ENCODE data around the gene MAPRE2.
A peak's percentile ranks its signal among the peaks of the same experiment; 100 is the strongest.

The MAPRE2 gene

GRCh38 chr18:35185771-35186170 is 144.6 kb downstream of the MAPRE2 start:
- no peak overlapping the region for H2BK120ac ChIP-seq (ENCODE audit: low read depth, low read length)
- no peak overlapping the region for H3K4ac ChIP-seq (ENCODE audit: low read length)
- H3K9me3 ChIP-seq (replicated peaks in 1 of 2; ENCODE audit: control insufficient read depth in 2 of 2, insufficient read depth in 1 of 2, low read depth in 1 of 2, low read length in 2 of 2), result no peaks in the 10 kb centered on the region
- H3K27me3 ChIP-seq (ENCODE audit: control insufficient read depth in 3 of 3, insufficient read depth in 3 of 3, low read depth in 1 of 3, low read length in 3 of 3), result no peaks in the 10 kb centered on the region
- no peak overlapping the region for H2AK5ac ChIP-seq (ENCODE audit: low read depth, low read length)
- WGBS, 2 donors (ENCODE audit: extremely low coverage in 2 of 2, insufficient read length in 2 of 2, insufficient replicate concordance in 1 of 2), result no CpG with 5 or more reads among the region's 2 CpGs
- no peak overlapping the region for H2BK5ac ChIP-seq (ENCODE audit: low read length)
- DNase-seq (ENCODE audit: low spot score), result no peak
- no peak overlapping the region for H3K4me3 ChIP-seq (ENCODE audit: low read length in 2 of 2)
- no peak overlapping the region for H3K23ac ChIP-seq (ENCODE audit: low read depth, low read length, poor library complexity)
- H2AFZ ChIP-seq (ENCODE audit: low read length), result no peak overlapping the region
- H3K14ac ChIP-seq (ENCODE audit: low read length), result no peak overlapping the region
- peaks cover 0 to 3% of the 10 kb centered on the region in 2 donors for H3K4me1 ChIP-seq (ENCODE audit: control insufficient read depth in 2 of 2, insufficient read depth in 1 of 2, low read depth in 1 of 2, low read length in 2 of 2)
- no peak overlapping the region for H3K9ac ChIP-seq (ENCODE audit: low read depth, low read length, poor library complexity)
- H3K4me2 ChIP-seq (ENCODE audit: insufficient read depth, low read length, poor library complexity, severe bottlenecking), result no peak overlapping the region
- no peak overlapping the region for H3K18ac ChIP-seq (ENCODE audit: low read length)
- no peaks in the 10 kb centered on the region for H3K36me3 ChIP-seq (replicated peaks in 1 of 2; ENCODE audit: control insufficient read depth in 2 of 2, insufficient read depth in 2 of 2, low read length in 2 of 2)
- no peak overlapping the region for H2BK15ac ChIP-seq (ENCODE audit: low read length)
- no peak overlapping the region for H3K27ac ChIP-seq (replicated peaks; ENCODE audit: low read length)
- no peaks in the 10 kb centered on the region for H3K79me1 ChIP-seq (ENCODE audit: low read depth, low read length)
- no peak overlapping the region for H4K8ac ChIP-seq (ENCODE audit: low read depth, low read length)
- H2BK12ac ChIP-seq (ENCODE audit: low read length), result no peak overlapping the region
- H4K91ac ChIP-seq (ENCODE audit: low read depth, low read length, poor library complexity), result no peak overlapping the region

GRCh38 chr18:35186291-35187034 is 145.2 kb downstream of the MAPRE2 start:
- Histone ChIP-seq H3K4me2 (ENCODE audit: insufficient read depth, low read length, poor library complexity, severe bottlenecking) (no peak overlapping the region), H3K9me3 (replicated peaks in 1 of 2; ENCODE audit: control insufficient read depth in 2 of 2, insufficient read depth in 1 of 2, low read depth in 1 of 2, low read length in 2 of 2) (no peaks in the 10 kb centered on the region), H3K9ac (ENCODE audit: low read depth, low read length, poor library complexity) (no peak overlapping the region), H4K91ac (ENCODE audit: low read depth, low read length, poor library complexity) (no peak overlapping the region), H3K18ac (ENCODE audit: low read length) (no peak overlapping the region), H3K36me3 (replicated peaks in 1 of 2; ENCODE audit: control insufficient read depth in 2 of 2, insufficient read depth in 2 of 2, low read length in 2 of 2) (no peaks in the 10 kb centered on the region), H2BK120ac (ENCODE audit: low read depth, low read length) (no peak overlapping the region), H3K4ac (ENCODE audit: low read length) (no peak overlapping the region), H2AK5ac (ENCODE audit: low read depth, low read length) (no peak overlapping the region), H3K4me3 (ENCODE audit: low read length in 2 of 2) (no peak overlapping the region), H2AFZ (ENCODE audit: low read length) (no peak overlapping the region), H3K79me1 (ENCODE audit: low read depth, low read length) (no peaks in the 10 kb centered on the region), H3K23ac (ENCODE audit: low read depth, low read length, poor library complexity) (no peak overlapping the region), H2BK15ac (ENCODE audit: low read length) (no peak overlapping the region), H2BK12ac (ENCODE audit: low read length) (no peak overlapping the region), H3K14ac (ENCODE audit: low read length) (no peak overlapping the region), H3K4me1 (ENCODE audit: control insufficient read depth in 2 of 2, insufficient read depth in 1 of 2, low read depth in 1 of 2, low read length in 2 of 2) (peaks cover 0 to 4% of the 10 kb centered on the region in 2 donors), H2BK5ac (ENCODE audit: low read length) (no peak overlapping the region), H3K27me3 (ENCODE audit: control insufficient read depth in 3 of 3, insufficient read depth in 3 of 3, low read depth in 1 of 3, low read length in 3 of 3) (no peaks in the 10 kb centered on the region), H4K8ac (ENCODE audit: low read depth, low read length) (no peak overlapping the region), H3K27ac (replicated peaks; ENCODE audit: low read length) (no peak overlapping the region)
- no peak for DNase-seq (ENCODE audit: low spot score)
- no CpG with 5 or more reads among the region's 6 CpGs for WGBS, 2 donors (ENCODE audit: extremely low coverage in 2 of 2, insufficient read length in 2 of 2, insufficient replicate concordance in 1 of 2)

GRCh38 chr18:35189510-35189909 is 148.3 kb downstream of the MAPRE2 start:
- H3K9me3 ChIP-seq (replicated peaks in 1 of 2; ENCODE audit: control insufficient read depth in 2 of 2, insufficient read depth in 1 of 2, low read depth in 1 of 2, low read length in 2 of 2), result no peaks in the 10 kb centered on the region
- H3K4ac ChIP-seq (ENCODE audit: low read length), result no peak overlapping the region
- no peak overlapping the region for H3K4me2 ChIP-seq (ENCODE audit: insufficient read depth, low read length, poor library complexity, severe bottlenecking)
- no peak overlapping the region for H3K4me3 ChIP-seq (ENCODE audit: low read length in 2 of 2)
- H4K8ac ChIP-seq (ENCODE audit: low read depth, low read length), result no peak overlapping the region
- H3K27ac ChIP-seq (replicated peaks; ENCODE audit: low read length), result no peak overlapping the region
- H2BK12ac ChIP-seq (ENCODE audit: low read length), result no peak overlapping the region
- no peak overlapping the region for H2BK120ac ChIP-seq (ENCODE audit: low read depth, low read length)
- peak overlapping the region; percentile 43 for H2AFZ ChIP-seq (ENCODE audit: low read length)
- no peak for DNase-seq (ENCODE audit: low spot score)
- H3K14ac ChIP-seq (ENCODE audit: low read length), result no peak overlapping the region
- H3K23ac ChIP-seq (ENCODE audit: low read depth, low read length, poor library complexity), result no peak overlapping the region
- no peak overlapping the region for H2BK5ac ChIP-seq (ENCODE audit: low read length)
- WGBS, 2 donors (ENCODE audit: extremely low coverage in 2 of 2, insufficient read length in 2 of 2, insufficient replicate concordance in 1 of 2), result no CpG with 5 or more reads among the region's 1 CpG
- no peaks in the 10 kb centered on the region for H3K27me3 ChIP-seq (ENCODE audit: control insufficient read depth in 3 of 3, insufficient read depth in 3 of 3, low read depth in 1 of 3, low read length in 3 of 3)
- H3K79me1 ChIP-seq (ENCODE audit: low read depth, low read length), result no peaks in the 10 kb centered on the region
- no peak overlapping the region for H4K91ac ChIP-seq (ENCODE audit: low read depth, low read length, poor library complexity)
- H2AK5ac ChIP-seq (ENCODE audit: low read depth, low read length), result no peak overlapping the region
- H3K18ac ChIP-seq (ENCODE audit: low read length), result no peak overlapping the region
- no peaks in the 10 kb centered on the region for H3K36me3 ChIP-seq (replicated peaks in 1 of 2; ENCODE audit: control insufficient read depth in 2 of 2, insufficient read depth in 2 of 2, low read length in 2 of 2)
- no peak overlapping the region for H3K9ac ChIP-seq (ENCODE audit: low read depth, low read length, poor library complexity)
- H2BK15ac ChIP-seq (ENCODE audit: low read length), result no peak overlapping the region
- H3K4me1 ChIP-seq (ENCODE audit: control insufficient read depth in 2 of 2, insufficient read depth in 1 of 2, low read depth in 1 of 2, low read length in 2 of 2), result peaks cover 2 to 6% of the 10 kb centered on the region in 2 donors

- Histone ChIP-seq H3K4me3 (ENCODE audit: low read length in 2 of 2) (no peak overlapping the region), H3K23ac (ENCODE audit: low read depth, low read length, poor library complexity) (no peak overlapping the region), H2BK120ac (ENCODE audit: low read depth, low read length) (no peak overlapping the region), H3K4me1 (ENCODE audit: control insufficient read depth in 2 of 2, insufficient read depth in 1 of 2, low read depth in 1 of 2, low read length in 2 of 2) (peaks cover 2 to 6% of the 10 kb centered on the region in 2 donors), H2AK5ac (ENCODE audit: low read depth, low read length) (no peak overlapping the region), H3K4ac (ENCODE audit: low read length) (no peak overlapping the region), H2AFZ (ENCODE audit: low read length) (peak overlapping the region; percentile 36), H4K8ac (ENCODE audit: low read depth, low read length) (no peak overlapping the region), H3K79me1 (ENCODE audit: low read depth, low read length) (no peaks in the 10 kb centered on the region), H3K27me3 (ENCODE audit: control insufficient read depth in 3 of 3, insufficient read depth in 3 of 3, low read depth in 1 of 3, low read length in 3 of 3) (no peaks in the 10 kb centered on the region), H2BK5ac (ENCODE audit: low read length) (no peak overlapping the region), H3K14ac (ENCODE audit: low read length) (no peak overlapping the region), H3K18ac (ENCODE audit: low read length) (no peak overlapping the region), H2BK12ac (ENCODE audit: low read length) (no peak overlapping the region), H3K36me3 (replicated peaks in 1 of 2; ENCODE audit: control insufficient read depth in 2 of 2, insufficient read depth in 2 of 2, low read length in 2 of 2) (no peaks in the 10 kb centered on the region), H3K9ac (ENCODE audit: low read depth, low read length, poor library complexity) (no peak overlapping the region), H3K4me2 (ENCODE audit: insufficient read depth, low read length, poor library complexity, severe bottlenecking) (no peak overlapping the region), H3K9me3 (replicated peaks in 1 of 2; ENCODE audit: control insufficient read depth in 2 of 2, insufficient read depth in 1 of 2, low read depth in 1 of 2, low read length in 2 of 2) (no peaks in the 10 kb centered on the region), H4K91ac (ENCODE audit: low read depth, low read length, poor library complexity) (no peak overlapping the region), H3K27ac (replicated peaks; ENCODE audit: low read length) (no peak overlapping the region), H2BK15ac (ENCODE audit: low read length) (no peak overlapping the region)
- DNase-seq (ENCODE audit: low spot score), result no peak
- no CpG with 5 or more reads among the region's 4 CpGs for WGBS, 2 donors (ENCODE audit: extremely low coverage in 2 of 2, insufficient read length in 2 of 2, insufficient replicate concordance in 1 of 2)
Measured at GRCh38 chr18:35190948-35191697, 149.9 kb downstream of the MAPRE2 start.
